Measurements from ENCODE around the gene PTPRD. TPM values are rescaled to one million over a fixed set of nuclear protein-coding genes. Genes with fewer than 3 reads are reported as not detected.

PTPRD gene
- total and polyA plus RNA-seq, 7 experiments from 2014 or later = 0.71 TPM; not detected in 6

- H3K9me3 Mint-ChIP-seq = peaks cover 0 to 4% (median 0%) of the 10 kb centered on the region in 11 donors
- no peak overlapping the region for H3K4me3 Mint-ChIP-seq
- CTCF ChIA-PET = no interaction called here
- H3K27ac ChIP-seq (ENCODE audit: low read depth, low read length) = no peak overlapping the region
- no peaks in the 10 kb centered on the region for H3K4me1 ChIP-seq (ENCODE audit: control insufficient read depth in 2 of 2, insufficient read depth in 2 of 2, low read length in 2 of 2)
- H3K9me3 ChIP-seq (ENCODE audit: control insufficient read depth in 2 of 3, low read length in 3 of 3) = no peaks in the 10 kb centered on the region
- no peaks in the 10 kb centered on the region for H3K27me3 ChIP-seq (ENCODE audit: control insufficient read depth in 2 of 2, insufficient read depth in 2 of 2, low read length in 2 of 2)
- ATAC-seq = no peak
- H3K36me3 Mint-ChIP-seq = no peaks in the 10 kb centered on the region
- H3K4me3 ChIP-seq (ENCODE audit: low read length) = no peak overlapping the region
- POLR2A ChIA-PET = no interaction called here
- intact Hi-C loops (cut with micrococcal nuclease) = no loop called here
- peaks cover 0 to 19% (median 8%) of the 10 kb centered on the region in 5 donors for H3K27me3 Mint-ChIP-seq
- no peaks in the 10 kb centered on the region for H3K36me3 ChIP-seq (ENCODE audit: control insufficient read depth in 2 of 3, insufficient read depth in 3 of 3, low read length in 3 of 3)
- DNase-seq = no peak
- no peak overlapping the region for H3K27ac Mint-ChIP-seq
- H3K4me1 Mint-ChIP-seq = no peaks in the 10 kb centered on the region
These were observed 2283.1 kb downstream of the PTPRD start for GRCh38 chr9:8329561-8330283.

- Mint-ChIP-seq H3K27ac (no peak overlapping the region), H3K27me3 (peaks cover 0 to 23% (median 8%) of the 10 kb centered on the region in 5 donors), H3K4me3 (no peak overlapping the region), H3K36me3 (no peaks in the 10 kb centered on the region), H3K4me1 (no peaks in the 10 kb centered on the region), H3K9me3 (peaks cover 0 to 8% (median 2%) of the 10 kb centered on the region in 11 donors)
- ChIA-PET CTCF (no interaction called here), POLR2A (no interaction called here)
- DNase-seq (no peak), ATAC-seq (no peak)
- H3K36me3 ChIP-seq (ENCODE audit: control insufficient read depth in 2 of 3, insufficient read depth in 3 of 3, low read length in 3 of 3) = no peaks in the 10 kb centered on the region
- no peaks in the 10 kb centered on the region for H3K4me1 ChIP-seq (ENCODE audit: control insufficient read depth in 2 of 2, insufficient read depth in 2 of 2, low read length in 2 of 2)
- intact Hi-C loops (cut with micrococcal nuclease) = no loop called here
- no peak overlapping the region for H3K4me3 ChIP-seq (ENCODE audit: low read length)
- no peak overlapping the region for H3K27ac ChIP-seq (ENCODE audit: low read depth, low read length)
- no peaks in the 10 kb centered on the region for H3K27me3 ChIP-seq (ENCODE audit: control insufficient read depth in 2 of 2, insufficient read depth in 2 of 2, low read length in 2 of 2)
- no peaks in the 10 kb centered on the region for H3K9me3 ChIP-seq (ENCODE audit: control insufficient read depth in 2 of 3, low read length in 3 of 3)
These were observed 2297.6 kb downstream of the PTPRD start for GRCh38 chr9:8315211-8315610.

- ChIA-PET CTCF (interaction anchor here (0.6 kb wide), 1 partner anchor 45 kb away, joined by 3 read pairs; no protein-coding TSS in a partner anchor), POLR2A (no interaction called here)
- no peak overlapping the region for H3K27ac Mint-ChIP-seq
- no peak overlapping the region for H3K27ac ChIP-seq (ENCODE audit: low read depth, low read length)
- ATAC-seq (no peak), DNase-seq (no peak)
- no peaks in the 10 kb centered on the region for H3K4me1 Mint-ChIP-seq
- no peaks in the 10 kb centered on the region for H3K27me3 ChIP-seq (ENCODE audit: control insufficient read depth in 2 of 2, insufficient read depth in 2 of 2, low read length in 2 of 2)
- H3K36me3 ChIP-seq (ENCODE audit: control insufficient read depth in 2 of 3, insufficient read depth in 3 of 3, low read length in 3 of 3) = no peaks in the 10 kb centered on the region
- H3K27me3 Mint-ChIP-seq = peaks cover 0 to 21% (median 6%) of the 10 kb centered on the region in 5 donors
- H3K9me3 ChIP-seq (ENCODE audit: control insufficient read depth in 2 of 3, low read length in 3 of 3) = no peaks in the 10 kb centered on the region
- H3K4me3 ChIP-seq (ENCODE audit: low read length) = no peak overlapping the region
- no peak overlapping the region for H3K4me3 Mint-ChIP-seq
- peaks cover 0 to 11% (median 0%) of the 10 kb centered on the region in 5 donors for H3K36me3 Mint-ChIP-seq
- intact Hi-C loops (cut with micrococcal nuclease) = no loop called here
- peaks cover 3 to 36% (median 18%) of the 10 kb centered on the region in 11 donors for H3K9me3 Mint-ChIP-seq
- H3K4me1 ChIP-seq (ENCODE audit: control insufficient read depth in 2 of 2, insufficient read depth in 2 of 2, low read length in 2 of 2) = no peaks in the 10 kb centered on the region
These were observed 2303.5 kb downstream of the PTPRD start for GRCh38 chr9:8309258-8309657.

GRCh38 chr9:8304720-8305119 lies 2308.1 kb downstream of the PTPRD start:
- CTCF ChIA-PET = no interaction called here
- Mint-ChIP-seq H3K4me1 (no peaks in the 10 kb centered on the region), H3K4me3 (no peak overlapping the region), H3K9me3 (peaks cover 0 to 29% (median 15%) of the 10 kb centered on the region in 11 donors), H3K27me3 (peaks cover 0 to 13% (median 0%) of the 10 kb centered on the region in 5 donors), H3K27ac (no peak overlapping the region), H3K36me3 (peaks cover 0 to 11% (median 0%) of the 10 kb centered on the region in 5 donors)
- H3K27me3 ChIP-seq (ENCODE audit: control insufficient read depth in 2 of 2, insufficient read depth in 2 of 2, low read length in 2 of 2) = no peaks in the 10 kb centered on the region
- H3K4me3 ChIP-seq (ENCODE audit: low read length) = no peak overlapping the region
- no peaks in the 10 kb centered on the region for H3K4me1 ChIP-seq (ENCODE audit: control insufficient read depth in 2 of 2, insufficient read depth in 2 of 2, low read length in 2 of 2)
- intact Hi-C loops (cut with micrococcal nuclease) = no loop called here
- ATAC-seq (no peak), DNase-seq (no peak)
- H3K9me3 ChIP-seq (ENCODE audit: control insufficient read depth in 2 of 3, low read length in 3 of 3) = no peaks in the 10 kb centered on the region
- no peaks in the 10 kb centered on the region for H3K36me3 ChIP-seq (ENCODE audit: control insufficient read depth in 2 of 3, insufficient read depth in 3 of 3, low read length in 3 of 3)
- no peak overlapping the region for H3K27ac ChIP-seq (ENCODE audit: low read depth, low read length)
- POLR2A ChIA-PET = no interaction called here

GRCh38 chr9:8301296-8301695 lies 2311.5 kb downstream of the PTPRD start:
- no peaks in the 10 kb centered on the region for H3K36me3 ChIP-seq (ENCODE audit: control insufficient read depth in 2 of 3, insufficient read depth in 3 of 3, low read length in 3 of 3)
- H3K4me1 ChIP-seq (ENCODE audit: control insufficient read depth in 2 of 2, insufficient read depth in 2 of 2, low read length in 2 of 2) = no peaks in the 10 kb centered on the region
- peaks cover 0 to 4% (median 0%) of the 10 kb centered on the region in 5 donors for H3K36me3 Mint-ChIP-seq
- H3K4me1 Mint-ChIP-seq = no peaks in the 10 kb centered on the region
- intact Hi-C loops (cut with micrococcal nuclease) = no loop called here
- no peak overlapping the region for H3K27ac Mint-ChIP-seq
- peaks cover 0 to 12% (median 0%) of the 10 kb centered on the region in 11 donors for H3K9me3 Mint-ChIP-seq
- no peaks in the 10 kb centered on the region for H3K9me3 ChIP-seq (ENCODE audit: control insufficient read depth in 2 of 3, low read length in 3 of 3)
- DNase-seq = no peak
- no peak for ATAC-seq
- POLR2A ChIA-PET = no interaction called here
- CTCF ChIA-PET = no interaction called here
- H3K27ac ChIP-seq (ENCODE audit: low read depth, low read length) = no peak overlapping the region
- peaks cover 0 to 7% (median 0%) of the 10 kb centered on the region in 5 donors for H3K27me3 Mint-ChIP-seq
- H3K4me3 ChIP-seq (ENCODE audit: low read length) = no peak overlapping the region
- H3K4me3 Mint-ChIP-seq = no peak overlapping the region
- no peaks in the 10 kb centered on the region for H3K27me3 ChIP-seq (ENCODE audit: control insufficient read depth in 2 of 2, insufficient read depth in 2 of 2, low read length in 2 of 2)

- no peaks in the 10 kb centered on the region for H3K4me1 Mint-ChIP-seq
- peaks cover 0 to 2% (median 0%) of the 10 kb centered on the region in 11 donors for H3K9me3 Mint-ChIP-seq
- Histone ChIP-seq H3K36me3 (ENCODE audit: control insufficient read depth in 2 of 3, insufficient read depth in 3 of 3, low read length in 3 of 3) (no peaks in the 10 kb centered on the region), H3K4me3 (ENCODE audit: low read length) (no peak overlapping the region), H3K27ac (ENCODE audit: low read depth, low read length) (no peak overlapping the region), H3K9me3 (ENCODE audit: control insufficient read depth in 2 of 3, low read length in 3 of 3) (no peaks in the 10 kb centered on the region), H3K4me1 (ENCODE audit: control insufficient read depth in 2 of 2, insufficient read depth in 2 of 2, low read length in 2 of 2) (no peaks in the 10 kb centered on the region), H3K27me3 (ENCODE audit: control insufficient read depth in 2 of 2, insufficient read depth in 2 of 2, low read length in 2 of 2) (no peaks in the 10 kb centered on the region)
- CTCF ChIA-PET = no interaction called here
- peaks cover 0 to 3% (median 0%) of the 10 kb centered on the region in 5 donors for H3K27me3 Mint-ChIP-seq
- ATAC-seq (no peak), DNase-seq (no peak)
- H3K4me3 Mint-ChIP-seq = no peak overlapping the region
- H3K27ac Mint-ChIP-seq = no peak overlapping the region
- intact Hi-C loops (cut with micrococcal nuclease) = no loop called here
- POLR2A ChIA-PET = no interaction called here
- no peaks in the 10 kb centered on the region for H3K36me3 Mint-ChIP-seq
These were observed 2315.8 kb downstream of the PTPRD start for GRCh38 chr9:8297047-8297446.

GRCh38 chr9:8292657-8293056 lies 2320.1 kb downstream of the PTPRD start:
- ATAC-seq (no peak), DNase-seq (no peak)
- H3K4me3 Mint-ChIP-seq = no peak overlapping the region
- Histone ChIP-seq H3K36me3 (ENCODE audit: control insufficient read depth in 2 of 3, insufficient read depth in 3 of 3, low read length in 3 of 3) (no peaks in the 10 kb centered on the region), H3K27me3 (ENCODE audit: control insufficient read depth in 2 of 2, insufficient read depth in 2 of 2, low read length in 2 of 2) (no peaks in the 10 kb centered on the region), H3K27ac (ENCODE audit: low read depth, low read length) (no peak overlapping the region), H3K4me3 (ENCODE audit: low read length) (no peak overlapping the region), H3K9me3 (ENCODE audit: control insufficient read depth in 2 of 3, low read length in 3 of 3) (no peaks in the 10 kb centered on the region), H3K4me1 (ENCODE audit: control insufficient read depth in 2 of 2, insufficient read depth in 2 of 2, low read length in 2 of 2) (no peaks in the 10 kb centered on the region)
- H3K9me3 Mint-ChIP-seq = peaks cover 0 to 2% (median 0%) of the 10 kb centered on the region in 11 donors
- H3K27me3 Mint-ChIP-seq = peaks cover 0 to 7% (median 3%) of the 10 kb centered on the region in 5 donors
- ChIA-PET POLR2A (no interaction called here), CTCF (no interaction called here)
- no peak overlapping the region for H3K27ac Mint-ChIP-seq
- H3K36me3 Mint-ChIP-seq = no peaks in the 10 kb centered on the region
- H3K4me1 Mint-ChIP-seq = no peaks in the 10 kb centered on the region
- intact Hi-C loops (cut with micrococcal nuclease) = no loop called here
